Measurements from ENCODE around the gene SCD5.

- TF ChIP-seq CTCF (IDR thresholded peaks at IDR 0.05; ENCODE audit: control extremely low read depth in 1 of 3, insufficient read depth in 1 of 3, low read depth in 1 of 3, low read length in 3 of 3) (no peak), POLR2A (IDR thresholded peaks at IDR 0.05; ENCODE audit: control extremely low read depth in 1 of 2, low read depth in 2 of 2, low read length in 2 of 2) (no peak), CREB1 (IDR thresholded peaks at IDR 0.05) (no peak)
Observed at GRCh38 chr4:82697561-82697960, 101.0 kb downstream of the SCD5 start.
